IMR-90 (cell line): Measurements from ENCODE around the gene CA12. TPM values are rescaled to one million over a fixed set of nuclear protein-coding genes. Genes with fewer than 3 reads are reported as not detected.

Source experiments
- ATAC-seq: fragments of 200-7000 bp; cut with Tn5 transposase; 2 replicates; pipeline ENCODE4 v1.9.1; 2020; ENCODE audit warnings: low read depth, mild to moderate bottlenecking, moderate library complexity
- BruUV-seq: library from RNA; stranded (reverse); fragments of 400-500 nt; replicated peaks from 2 replicates; lab custom pipeline; 2021; lab: Mats Ljungman, UMichigan
- CTCF ChIA-PET: fragments of 300-600 bp; formaldehyde crosslinking; extraction: SDS; loops from one replicate; lab custom pipeline; 2021; ENCODE audit warnings: antibody characterized with exemption; lab: Yijun Ruan, JAX
- POLR2A ChIA-PET: fragments of 300-600 bp; sonication (Branson Sonifier 250); formaldehyde crosslinking; loops from one replicate; lab custom pipeline; 2022; ENCODE audit warnings: antibody characterized with exemption; ENCODE audit not compliant: unreplicated experiment; lab: Charles Lee
- DNase-seq: peaks from one replicate; pipeline ENCODE4 v3.0.0; 2013
- H2AFZ ChIP-seq: replicated peaks from 2 replicates; pipeline ENCODE3; 2013; ENCODE audit warnings: low read length, mild to moderate bottlenecking; ENCODE audit not compliant: poor library complexity
- H2AK5ac ChIP-seq: 2 replicates; pipeline ENCODE4 v1.6.1; 2013; ENCODE audit warnings: low read depth, low read length, inconsistent platforms
- H2AK9ac ChIP-seq: replicated peaks from 2 replicates; pipeline ENCODE3; 2013; ENCODE audit warnings: mild to moderate bottlenecking, low read depth, low read length, moderate library complexity; ENCODE audit not compliant: poor library complexity
- H2BK120ac ChIP-seq: 2 replicates; pipeline ENCODE4 v1.6.1; 2013; ENCODE audit warnings: low read depth, low read length, inconsistent platforms
- H2BK15ac ChIP-seq: 3 replicates; pipeline ENCODE4 v1.6.1; 2013; ENCODE audit warnings: low read depth, low read length, inconsistent platforms
- H2BK20ac ChIP-seq: 2 replicates; pipeline ENCODE4 v1.6.1; 2013; ENCODE audit warnings: low read depth, mild to moderate bottlenecking, inconsistent platforms, low read length, moderate library complexity
- H2BK5ac ChIP-seq: 2 replicates; pipeline ENCODE4 v1.6.1; 2013; ENCODE audit warnings: mild to moderate bottlenecking, low read depth, low read length, inconsistent platforms; ENCODE audit not compliant: poor library complexity, severe bottlenecking
- H3K14ac ChIP-seq: replicated peaks from 2 replicates; pipeline ENCODE4 v1.6.1; 2013; ENCODE audit warnings: low read depth, low read length, inconsistent platforms
- H3K18ac ChIP-seq: 2 replicates; pipeline ENCODE4 v1.6.1; 2013; ENCODE audit warnings: low read depth, low read length, control low read depth
- H3K23ac ChIP-seq: 2 replicates; pipeline ENCODE4 v1.6.1; 2013; ENCODE audit warnings: low read depth, low read length, inconsistent platforms
- H3K27ac ChIP-seq: 2 replicates; pipeline ENCODE4 v1.5.1; 2013; ENCODE audit warnings: mild to moderate bottlenecking, control low read depth, low read length; ENCODE audit not compliant: insufficient read depth
- H3K27me3 ChIP-seq: 2 replicates; pipeline ENCODE4 v1.6.1; 2013; ENCODE audit warnings: low read length; ENCODE audit not compliant: control insufficient read depth, insufficient read depth
- H3K36me3 ChIP-seq: 2 replicates; pipeline ENCODE4 v1.6.1; 2013; ENCODE audit warnings: low read length, mixed read lengths; ENCODE audit not compliant: control insufficient read depth, insufficient read depth
- H3K4ac ChIP-seq: 2 replicates; pipeline ENCODE4 v1.6.1; 2013; ENCODE audit warnings: low read depth, low read length, inconsistent platforms
- H3K4me1 ChIP-seq: 2 replicates; pipeline ENCODE4 v1.6.1; 2013; ENCODE audit warnings: low read length, mixed read lengths; ENCODE audit not compliant: control insufficient read depth, insufficient read depth
- H3K4me2 ChIP-seq: 2 replicates; pipeline ENCODE4 v1.6.1; 2013; ENCODE audit warnings: low read depth, mild to moderate bottlenecking, control low read depth, low read length, moderate library complexity
- H3K4me3 ChIP-seq: 2 replicates; pipeline ENCODE4 v1.5.1; 2013; ENCODE audit warnings: low read depth, mild to moderate bottlenecking, control low read depth, low read length, moderate library complexity; ENCODE audit not compliant: insufficient read depth
- H3K56ac ChIP-seq: 2 replicates; pipeline ENCODE4 v1.6.1; 2013; ENCODE audit warnings: low read length, inconsistent platforms; ENCODE audit not compliant: insufficient read depth; ENCODE audit errors: extremely low read depth
- H3K79me1 ChIP-seq, 2 experiments: 2 replicates each; pipeline ENCODE4 v1.6.1; 2013; ENCODE audit warnings: low read length in 2 of 2, inconsistent platforms in 1 of 2, low read depth in 1 of 2
- H3K9ac ChIP-seq: 2 replicates; pipeline ENCODE4 v1.6.1; 2013; ENCODE audit warnings: low read depth, low read length, control low read depth
- H3K9me1 ChIP-seq: 2 replicates; pipeline ENCODE4 v1.6.1; 2013; ENCODE audit warnings: low read length, inconsistent platforms; ENCODE audit not compliant: insufficient read depth
- H3K9me3 ChIP-seq: 2 replicates; pipeline ENCODE4 v1.6.1; 2013; ENCODE audit warnings: low read length; ENCODE audit not compliant: control insufficient read depth, insufficient read depth
- H4K20me1 ChIP-seq: 2 replicates; pipeline ENCODE4 v1.6.1; 2013; ENCODE audit warnings: low read length, inconsistent platforms; ENCODE audit not compliant: insufficient read depth
- H4K5ac ChIP-seq: 2 replicates; pipeline ENCODE4 v1.6.1; 2013; ENCODE audit warnings: mild to moderate bottlenecking, low read depth, low read length, control low read depth
- H4K8ac ChIP-seq, 2 experiments: 2 replicates each; pipeline ENCODE4 v1.6.1; 2013; ENCODE audit warnings: low read depth in 2 of 2, low read length in 2 of 2, control low read depth in 1 of 2, inconsistent platforms in 1 of 2
- H4K91ac ChIP-seq: 2 replicates; pipeline ENCODE4 v1.6.1; 2013; ENCODE audit warnings: low read depth, low read length, inconsistent platforms; ENCODE audit not compliant: insufficient read depth
- CTCF ChIP-seq: conservative IDR thresholded peaks from 2 replicates; pipeline ENCODE4 v1.5.1; 2012; ENCODE audit warnings: mild to moderate bottlenecking, low read depth, low read length, improper control_type of control experiment
- MAZ ChIP-seq: IDR thresholded peaks from 2 replicates; pipeline ENCODE4 v1.6.1; 2012; ENCODE audit warnings: low read depth, mild to moderate bottlenecking, low read length, improper control_type of control experiment, moderate library complexity, borderline replicate concordance
- MXI1 ChIP-seq: IDR thresholded peaks from 2 replicates; pipeline ENCODE4 v1.6.1; 2012; ENCODE audit warnings: low read depth, mild to moderate bottlenecking, low read length, moderate library complexity, borderline replicate concordance
- POLR2A ChIP-seq: IDR thresholded peaks from 2 replicates; pipeline ENCODE4 v1.6.1; 2012; ENCODE audit warnings: mild to moderate bottlenecking, low read depth, low read length
- RAD21 ChIP-seq: IDR thresholded peaks from 2 replicates; pipeline ENCODE4 v1.6.1; 2012; ENCODE audit warnings: low read length, improper control_type of control experiment
- RFX5 ChIP-seq: IDR thresholded peaks from 2 replicates; pipeline ENCODE4 v1.8.0; 2012; ENCODE audit warnings: low read depth, mild to moderate bottlenecking, low read length, moderate library complexity
- WGBS, 2 experiments: methylation state at CpG; one replicate each; pipeline versions ENCODE4 v1.1.5 to v1.1.7; 2013; ENCODE audit warnings: missing lambda C conversion rate in 2 of 2; ENCODE audit not compliant: insufficient read length in 1 of 2; ENCODE audit errors: extremely low coverage in 2 of 2; 5-methylcytosine and 5-hydroxymethylcytosine counted together
- dilution Hi-C: fragments of 300-500 bp; cut with HindIII; formaldehyde crosslinking; loops from one replicate; pipeline ENCODE4 v1.14.3; 2018; ENCODE audit warnings: low sequenced_read_pairs; ENCODE audit not compliant: unreplicated experiment
- in situ Hi-C: fragments of 300-500 bp; cut with MboI; formaldehyde crosslinking; loops from 3 replicates; pipeline ENCODE4 v1.14.3; 2019; ENCODE audit warnings: low sequenced_read_pairs, inconsistent platforms, mixed read lengths
- intact Hi-C: fragments of 100-400 bp; cut with micrococcal nuclease; formaldehyde crosslinking; loops from 2 replicates; pipeline ENCODE4 v1.10.0; 2022
- polyA plus RNA-seq, 3 experiments: library from polyadenylated mRNA; depleted of rRNA; stranded (reverse); fragments of >200 nt; gene quantifications; 2 replicates each; pipeline ENCODE4 v1.2.3, GENCODE V29; 2012; ENCODE audit warnings: low replicate concordance in 1 of 3
- total RNA-seq: library from RNA; depleted of rRNA; stranded (reverse); fragments of >200 nt; gene quantifications from 2 replicates; pipeline ENCODE4 v1.2.3, GENCODE V29; 2012

Gene CA12
- total and polyA plus RNA-seq, 2 of the 4 experiments (the other 2 are of a cell fraction) = 33.7 to 52.6 TPM

DNA sequence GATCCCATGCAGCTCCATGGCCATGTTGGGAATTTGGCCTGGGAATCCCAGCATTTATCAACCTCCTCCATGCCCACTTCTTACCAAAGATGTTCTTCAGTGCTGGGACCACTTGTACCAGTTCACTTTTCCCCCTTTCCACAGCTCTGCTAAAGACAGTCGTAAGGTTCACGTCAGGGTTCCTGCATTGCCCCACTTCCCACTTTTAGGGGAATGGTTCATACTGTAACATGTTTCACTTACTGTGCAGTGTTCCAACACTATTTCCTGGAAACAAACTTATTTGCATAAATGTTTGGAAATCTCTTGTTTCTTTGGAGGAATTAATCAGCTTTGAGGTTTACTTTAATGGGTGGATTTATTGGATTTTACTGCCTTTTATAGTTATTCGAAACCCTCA is 87.3 kb downstream of the CA12 start:
- no peak overlapping the region for H3K4ac ChIP-seq
- no peak overlapping the region for H2BK120ac ChIP-seq
- no peak overlapping the region; the same call in 2 of the 3 replicates for H2BK15ac ChIP-seq
- in situ Hi-C loops = loop anchor here (25.0 kb wide), 1 partner anchor 768 kb away; no protein-coding TSS in a partner anchor
- H4K5ac ChIP-seq = no peak overlapping the region
- no CpG with 5 or more reads among the region's 3 CpGs for WGBS, 2 experiments
- BruUV-seq = no TSS peak
- ATAC-seq = no peak
- no peak overlapping the region for H2BK20ac ChIP-seq
- H3K56ac ChIP-seq = no peak overlapping the region
- H2AK9ac ChIP-seq = no peak overlapping the region
- H2AFZ ChIP-seq = no peak overlapping the region
- dilution Hi-C loops = no loop called here
- H4K20me1 ChIP-seq = no peaks in the 10 kb centered on the region
- no peak for TF ChIP-seq RFX5
- TF ChIP-seq MXI1 = no peak
- TF ChIP-seq POLR2A = no peak
- TF ChIP-seq MAZ = no peak
- no peak for TF ChIP-seq CTCF
- TF ChIP-seq RAD21 = no peak
- no peak overlapping the region for H2AK5ac ChIP-seq
- ChIA-PET CTCF (no interaction called here), POLR2A (no interaction called here)
- no peak overlapping the region for H2BK5ac ChIP-seq
- no peak overlapping the region for H3K4me3 ChIP-seq
- intact Hi-C loops = loop anchor here (10.0 kb wide), 1 partner anchor 780 kb away; no protein-coding TSS in a partner anchor
- peaks cover 13% of the 10 kb centered on the region for H3K9me1 ChIP-seq
- peaks cover 5 to 24% of the 10 kb centered on the region in 2 experiments; a peak in 2 of 4 replicates for H3K79me1 ChIP-seq
- no peak overlapping the region for H4K8ac ChIP-seq
- no peak overlapping the region for H3K9ac ChIP-seq
- H3K36me3 ChIP-seq = peaks cover 13% of the 10 kb centered on the region
- H3K4me2 ChIP-seq = no peak overlapping the region
- H3K9me3 ChIP-seq = no peaks in the 10 kb centered on the region
- H3K4me1 ChIP-seq = peaks cover 2% of the 10 kb centered on the region; the same call in 1 of the 2 replicates
- H4K91ac ChIP-seq = no peak overlapping the region
- DNase-seq = no peak
- H3K27me3 ChIP-seq = no peaks in the 10 kb centered on the region
- H3K23ac ChIP-seq = no peak overlapping the region
- H3K14ac ChIP-seq = no peak overlapping the region
- H3K27ac ChIP-seq = no peak overlapping the region
- H3K18ac ChIP-seq = no peak overlapping the region
